A204.1 (cell line): ENCODE measurements around the gene COL9A3.

Experiments
- FAIRE-seq: peaks from 2 replicates; lab custom pipeline; 2012; peaks lifted over from hg19 to GRCh38; lab: Jason Lieb, UNC

Gene COL9A3

GRCh38 chr20:62882426-62882825, 65.6 kb downstream of the COL9A3 start:
- no peak for FAIRE-seq

GRCh38 chr20:62884556-62884955, 67.7 kb downstream of the COL9A3 start:
- FAIRE-seq: no peak

- FAIRE-seq: no peak
Observed at GRCh38 chr20:62885046-62885895, 68.4 kb downstream of the COL9A3 start.

GRCh38 chr20:62885896-62886708, 69.3 kb downstream of the COL9A3 start:
- no peak for FAIRE-seq

GRCh38 chr20:62886709-62887058, 69.8 kb downstream of the COL9A3 start:
- no peak for FAIRE-seq

GRCh38 chr20:62887152-62887859, 70.5 kb downstream of the COL9A3 start:
- FAIRE-seq: no peak

GRCh38 chr20:62887860-62888239, 71.0 kb downstream of the COL9A3 start:
- FAIRE-seq: no peak

GRCh38 chr20:62888406-62888805, 71.6 kb downstream of the COL9A3 start:
- FAIRE-seq: no peak

- FAIRE-seq: no peak
Observed at GRCh38 chr20:62888910-62889309, 72.1 kb downstream of the COL9A3 start.

- FAIRE-seq: no peak
Observed at GRCh38 chr20:62889411-62889810, 72.6 kb downstream of the COL9A3 start.

- FAIRE-seq: no peak
Observed at GRCh38 chr20:62889871-62890270, 73.0 kb downstream of the COL9A3 start.

GRCh38 chr20:62890444-62890843, 73.6 kb downstream of the COL9A3 start:
- no peak for FAIRE-seq
